Measurements from ENCODE around the gene ECE1.

DNA sequence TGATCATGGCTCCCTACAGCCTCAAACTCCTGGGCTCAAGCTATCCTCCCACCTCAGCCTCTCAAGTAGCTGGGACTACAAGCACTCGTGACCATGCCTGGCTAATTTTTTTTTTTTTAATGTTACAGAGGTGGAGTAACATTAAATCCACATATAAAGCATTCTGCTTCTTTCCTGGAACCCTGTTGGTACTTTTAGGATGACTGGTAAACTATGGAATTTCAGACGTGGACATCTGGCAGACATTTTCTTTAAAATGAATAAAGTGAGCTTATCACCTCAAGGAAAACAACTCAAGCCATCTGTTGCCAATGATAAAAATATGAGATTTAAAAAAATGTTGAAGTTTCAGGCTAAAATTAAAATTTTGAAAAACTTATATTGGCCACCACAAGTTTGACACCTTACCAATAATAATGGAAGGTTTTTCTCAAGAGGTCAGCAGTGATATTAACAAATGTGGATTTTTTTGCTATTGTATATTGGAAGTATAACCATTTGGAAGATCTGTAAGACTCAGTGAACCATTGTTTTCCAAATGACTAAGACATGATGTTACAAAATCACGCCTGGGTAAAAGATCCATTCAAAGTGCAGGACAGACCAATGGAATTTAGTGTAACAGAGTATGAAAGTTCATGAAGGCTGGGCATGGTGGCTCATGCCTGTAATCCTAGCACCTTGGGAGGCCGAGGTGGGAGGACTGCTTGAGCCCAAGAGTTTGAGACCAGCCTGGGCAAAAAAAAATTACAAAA lies 60.8 kb downstream of the ECE1 start:
- TF ChIP-seq, protein P1, sequence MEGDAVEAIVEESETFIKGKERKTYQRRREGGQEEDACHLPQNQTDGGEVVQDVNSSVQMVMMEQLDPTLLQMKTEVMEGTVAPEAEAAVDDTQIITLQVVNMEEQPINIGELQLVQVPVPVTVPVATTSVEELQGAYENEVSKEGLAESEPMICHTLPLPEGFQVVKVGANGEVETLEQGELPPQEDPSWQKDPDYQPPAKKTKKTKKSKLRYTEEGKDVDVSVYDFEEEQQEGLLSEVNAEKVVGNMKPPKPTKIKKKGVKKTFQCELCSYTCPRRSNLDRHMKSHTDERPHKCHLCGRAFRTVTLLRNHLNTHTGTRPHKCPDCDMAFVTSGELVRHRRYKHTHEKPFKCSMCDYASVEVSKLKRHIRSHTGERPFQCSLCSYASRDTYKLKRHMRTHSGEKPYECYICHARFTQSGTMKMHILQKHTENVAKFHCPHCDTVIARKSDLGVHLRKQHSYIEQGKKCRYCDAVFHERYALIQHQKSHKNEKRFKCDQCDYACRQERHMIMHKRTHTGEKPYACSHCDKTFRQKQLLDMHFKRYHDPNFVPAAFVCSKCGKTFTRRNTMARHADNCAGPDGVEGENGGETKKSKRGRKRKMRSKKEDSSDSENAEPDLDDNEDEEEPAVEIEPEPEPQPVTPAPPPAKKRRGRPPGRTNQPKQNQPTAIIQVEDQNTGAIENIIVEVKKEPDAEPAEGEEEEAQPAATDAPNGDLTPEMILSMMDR (IDR thresholded peaks at IDR 0.05), result no peak
- TF ChIP-seq POLR2A (IDR thresholded peaks at IDR 0.05) (no peak), POLR2AphosphoS5 (IDR thresholded peaks at IDR 0.05) (no peak), EP300 (IDR thresholded peaks at IDR 0.05; ENCODE audit: low read depth) (no peak)

All from transverse colon (tissue), 4 donors.